ENCODE measurements around the gene PABPC5.

PABPC5 gene

DNA sequence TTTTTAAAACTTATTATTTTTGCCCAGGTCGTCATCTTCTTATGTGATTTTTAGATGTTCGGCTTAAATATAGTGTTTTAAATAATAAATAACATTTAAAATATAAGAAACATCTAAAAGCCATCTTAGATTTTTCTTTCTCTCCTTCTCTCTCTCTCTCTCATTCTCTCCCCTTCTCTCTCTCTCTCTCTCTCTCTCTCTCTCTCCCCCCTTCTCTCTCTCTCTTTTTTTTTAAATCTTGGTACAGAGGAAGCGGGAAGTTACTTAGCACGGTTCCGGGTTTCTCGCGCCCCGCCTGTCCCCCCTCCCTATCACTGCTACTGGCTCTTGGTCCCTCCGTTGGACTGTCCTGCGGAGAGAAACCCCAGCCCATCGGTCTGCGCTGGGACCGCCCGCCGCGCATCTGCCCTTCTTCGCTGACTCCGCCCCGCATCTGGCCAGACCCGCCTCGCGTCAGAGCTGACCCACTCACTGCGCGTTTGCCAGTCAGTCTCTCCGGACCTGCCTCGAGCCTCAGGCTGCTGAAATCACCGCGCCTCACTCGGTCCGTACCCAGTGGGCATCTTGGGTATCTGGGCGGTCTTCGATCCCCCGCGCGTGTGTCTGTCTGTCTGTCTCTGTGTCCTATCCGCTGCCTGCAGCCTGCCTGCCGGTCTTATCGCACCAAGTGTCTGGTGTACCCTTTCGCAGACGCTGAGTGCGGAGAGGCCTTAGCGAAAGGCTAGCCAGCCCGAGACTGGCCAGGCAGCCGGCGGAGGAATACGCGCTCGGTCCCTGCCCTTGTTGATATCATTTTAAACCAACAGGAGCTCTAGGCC lies at the start of gene PABPC5:
Gene PABPC5 (plus strand): TSS at position 489 of the 818 bp plus-strand sequence. CDS start 739 bp downstream, outside the sequence.
- DNase-seq, result no peak

DNA sequence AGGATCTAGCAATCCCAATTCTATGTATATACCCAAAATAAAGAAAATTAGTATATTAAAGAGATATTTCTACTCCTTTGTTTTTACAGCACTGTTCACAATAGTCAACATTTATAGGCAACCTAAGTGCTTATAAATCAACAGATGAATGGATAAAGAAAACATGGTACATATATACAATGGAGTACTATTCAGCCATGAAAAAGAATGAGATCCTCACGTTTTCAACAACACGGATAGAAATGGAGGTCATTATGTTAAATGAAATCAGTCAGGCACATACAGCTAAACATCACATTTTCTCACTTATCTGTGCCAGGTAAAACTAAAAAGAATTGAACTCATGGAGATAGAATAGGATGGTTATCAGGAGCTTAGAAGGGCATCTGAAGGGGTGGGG lies 45.6 kb upstream of the PABPC5 start:
- DNase-seq, result no peak

DNA sequence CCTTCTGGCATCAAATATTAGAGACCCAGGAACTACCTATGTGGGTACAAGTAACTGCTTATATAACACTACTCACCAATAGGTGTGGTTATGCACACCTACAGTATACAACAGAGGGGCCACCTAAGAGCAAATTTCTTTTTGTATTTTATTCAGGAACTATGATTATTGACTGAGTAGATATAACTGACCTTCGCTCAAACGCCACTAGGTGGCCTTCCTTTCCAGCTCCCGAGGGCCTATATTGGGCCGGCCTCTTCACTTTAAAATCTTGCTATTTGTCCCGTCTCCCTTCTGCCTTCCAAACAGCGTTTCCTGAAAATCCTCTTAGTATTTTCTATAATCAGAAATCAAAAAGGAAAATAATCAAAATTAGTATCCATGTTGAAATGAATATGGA lies 19.9 kb upstream of the PABPC5 start:
- no peak for DNase-seq

DNA sequence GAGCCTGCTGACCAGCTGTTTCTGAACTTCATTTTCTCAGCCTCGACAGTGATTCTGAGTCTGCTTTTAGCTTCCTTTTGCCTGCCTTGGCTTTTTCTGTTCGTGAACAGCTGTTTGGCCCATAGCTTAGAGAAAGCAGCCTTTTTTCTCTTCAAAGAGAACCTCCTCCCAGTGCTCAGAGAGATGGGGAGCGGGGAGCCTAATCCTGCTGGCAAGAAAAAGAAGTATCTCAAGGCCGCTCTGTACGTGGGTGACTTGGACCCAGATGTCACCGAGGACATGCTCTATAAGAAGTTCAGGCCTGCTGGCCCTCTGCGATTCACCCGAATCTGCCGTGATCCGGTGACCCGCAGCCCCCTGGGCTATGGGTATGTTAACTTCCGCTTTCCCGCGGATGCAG lies 756 bp downstream of the PABPC5 start:
- DNase-seq, result no peak

Measured in CD4-positive, alpha-beta T cell treated with Interleukin-12 subunit alpha and Interleukin-12 subunit beta, for 1 hour (primary cell).